OCI-LY7 (cell line): ENCODE results near the gene RUVBL1.

Source experiments
- CTCF ChIP-seq: fragments of 200-600 bp; sonication (generic); conservative IDR thresholded peaks from 2 replicates; pipeline ENCODE4 v1.5.1; 2014; ENCODE audit warnings: mild to moderate bottlenecking, antibody characterized with exemption, low read length, moderate library complexity, mixed read lengths
- EZH2phosphoT487 ChIP-seq: fragments of 200-600 bp; sonication (generic); IDR thresholded peaks from 2 replicates; pipeline ENCODE4 v1.6.1; 2018; ENCODE audit warnings: low read depth, borderline replicate concordance, mild to moderate bottlenecking, mixed run types, antibody characterized with exemption, low read length, moderate library complexity, mixed read lengths

- TF ChIP-seq CTCF (no peak), EZH2phosphoT487 (no peak)
Measured at GRCh38 chr3:128100638-128101037, 23.0 kb downstream of the RUVBL1 start.
